ENCODE results near the gene CBX8. TPM values are rescaled to one million over a fixed set of nuclear protein-coding genes. Genes with fewer than 3 reads are reported as not detected.

Gene CBX8
- total and polyA plus RNA-seq, 2 of the 13 experiments (the other 11 are each of a cell fraction or from before 2014, with no cell fraction given): 0.34 to 12.6 TPM

DNA sequence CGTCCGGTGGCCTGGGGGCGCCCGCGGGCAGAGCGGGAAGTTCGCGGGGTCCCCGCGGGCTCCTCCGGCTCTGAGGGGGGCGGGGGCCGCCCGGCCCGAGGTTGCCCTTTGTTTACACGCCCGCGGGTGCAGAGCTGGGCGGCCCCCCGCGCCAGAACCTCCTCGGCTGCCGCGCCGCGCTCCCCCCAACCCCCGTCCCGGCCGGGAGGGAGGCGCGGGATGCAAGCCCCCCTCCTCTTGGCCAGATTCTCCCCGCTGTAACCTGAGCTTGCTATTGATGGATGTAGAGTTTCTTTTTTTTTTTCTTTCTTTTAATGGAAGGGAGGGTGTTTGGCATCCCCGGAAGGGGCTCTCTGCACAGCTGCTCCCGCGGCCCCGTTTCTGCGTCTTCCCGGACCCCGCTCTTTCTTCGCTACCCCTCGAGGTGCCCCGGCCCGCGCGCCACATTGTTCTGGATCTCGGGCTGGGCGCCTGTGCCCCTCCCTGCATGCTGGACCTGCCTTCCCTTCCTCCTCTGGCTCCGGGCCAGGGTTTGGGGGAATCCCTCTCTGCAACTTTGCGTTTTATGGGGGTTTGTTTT lies 18.3 kb downstream of the CBX8 start (continued):
- TF ChIP-seq ATF7 (IDR thresholded peaks at IDR 0.05): no peak
- no peak for TF ChIP-seq ATF7 (CRISPR knock-in tag; IDR thresholded peaks at IDR 0.05)
- TF ChIP-seq FOXA1 (IDR thresholded peaks at IDR 0.05): no peak
- TF ChIP-seq FOXA1 (CRISPR knock-in tag; IDR thresholded peaks at IDR 0.05): 0 out of 2 replicates have a peak, but pooled peaks have one; percentile 15
- peak; percentile 42 for TF ChIP-seq PHF8 (CRISPR knock-in tag; IDR thresholded peaks at IDR 0.05)
- 0 out of 2 replicates have a peak, but pooled peaks have one; percentile 19 for TF ChIP-seq ZNF788 (CRISPR knock-in tag; IDR thresholded peaks at IDR 0.05; ENCODE audit: borderline replicate concordance)
- TF ChIP-seq TCF7 (IDR thresholded peaks at IDR 0.05; ENCODE audit: low read depth): no peak
- no peak for TF ChIP-seq BRD4 (CRISPR knock-in tag; IDR thresholded peaks at IDR 0.05)
- TF ChIP-seq, protein P1, sequence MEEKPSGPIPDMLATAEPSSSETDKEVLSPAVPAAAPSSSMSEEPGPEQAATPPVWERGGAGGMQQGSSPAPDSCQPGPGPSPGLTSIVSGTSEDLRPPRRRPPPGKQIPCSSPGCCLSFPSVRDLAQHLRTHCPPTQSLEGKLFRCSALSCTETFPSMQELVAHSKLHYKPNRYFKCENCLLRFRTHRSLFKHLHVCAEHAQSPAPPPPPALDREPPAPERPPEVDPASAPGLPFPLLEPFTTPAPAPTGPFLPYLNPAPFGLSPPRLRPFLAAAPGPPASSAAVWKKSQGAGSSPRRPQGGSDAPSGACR (CRISPR knock-in tag; IDR thresholded peaks at IDR 0.05): peak; percentile 57; the same call in 1 of the 2 replicates
- TF ChIP-seq, protein P2, sequence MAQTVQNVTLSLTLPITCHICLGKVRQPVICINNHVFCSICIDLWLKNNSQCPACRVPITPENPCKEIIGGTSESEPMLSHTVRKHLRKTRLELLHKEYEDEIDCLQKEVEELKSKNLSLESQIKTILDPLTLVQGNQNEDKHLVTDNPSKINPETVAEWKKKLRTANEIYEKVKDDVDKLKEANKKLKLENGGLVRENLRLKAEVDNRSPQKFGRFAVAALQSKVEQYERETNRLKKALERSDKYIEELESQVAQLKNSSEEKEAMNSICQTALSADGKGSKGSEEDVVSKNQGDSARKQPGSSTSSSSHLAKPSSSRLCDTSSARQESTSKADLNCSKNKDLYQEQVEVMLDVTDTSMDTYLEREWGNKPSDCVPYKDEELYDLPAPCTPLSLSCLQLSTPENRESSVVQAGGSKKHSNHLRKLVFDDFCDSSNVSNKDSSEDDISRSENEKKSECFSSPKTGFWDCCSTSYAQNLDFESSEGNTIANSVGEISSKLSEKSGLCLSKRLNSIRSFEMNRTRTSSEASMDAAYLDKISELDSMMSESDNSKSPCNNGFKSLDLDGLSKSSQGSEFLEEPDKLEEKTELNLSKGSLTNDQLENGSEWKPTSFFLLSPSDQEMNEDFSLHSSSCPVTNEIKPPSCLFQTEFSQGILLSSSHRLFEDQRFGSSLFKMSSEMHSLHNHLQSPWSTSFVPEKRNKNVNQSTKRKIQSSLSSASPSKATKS (CRISPR knock-in tag; IDR thresholded peaks at IDR 0.05): no peak
- peak; percentile 17 for TF ChIP-seq TEAD3 (CRISPR knock-in tag; optimal IDR thresholded peaks at IDR 0.05; ENCODE audit: borderline replicate concordance)
- TF ChIP-seq, protein P3, sequence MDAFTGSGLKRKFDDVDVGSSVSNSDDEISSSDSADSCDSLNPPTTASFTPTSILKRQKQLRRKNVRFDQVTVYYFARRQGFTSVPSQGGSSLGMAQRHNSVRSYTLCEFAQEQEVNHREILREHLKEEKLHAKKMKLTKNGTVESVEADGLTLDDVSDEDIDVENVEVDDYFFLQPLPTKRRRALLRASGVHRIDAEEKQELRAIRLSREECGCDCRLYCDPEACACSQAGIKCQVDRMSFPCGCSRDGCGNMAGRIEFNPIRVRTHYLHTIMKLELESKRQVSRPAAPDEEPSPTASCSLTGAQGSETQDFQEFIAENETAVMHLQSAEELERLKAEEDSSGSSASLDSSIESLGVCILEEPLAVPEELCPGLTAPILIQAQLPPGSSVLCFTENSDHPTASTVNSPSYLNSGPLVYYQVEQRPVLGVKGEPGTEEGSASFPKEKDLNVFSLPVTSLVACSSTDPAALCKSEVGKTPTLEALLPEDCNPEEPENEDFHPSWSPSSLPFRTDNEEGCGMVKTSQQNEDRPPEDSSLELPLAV (CRISPR knock-in tag; conservative IDR thresholded peaks at IDR 0.05; ENCODE audit: low read depth): no peak
- TF ChIP-seq ZNF101 (CRISPR knock-in tag; IDR thresholded peaks at IDR 0.05; ENCODE audit: borderline replicate concordance, low read depth): no peak
- TF ChIP-seq, protein P4, sequence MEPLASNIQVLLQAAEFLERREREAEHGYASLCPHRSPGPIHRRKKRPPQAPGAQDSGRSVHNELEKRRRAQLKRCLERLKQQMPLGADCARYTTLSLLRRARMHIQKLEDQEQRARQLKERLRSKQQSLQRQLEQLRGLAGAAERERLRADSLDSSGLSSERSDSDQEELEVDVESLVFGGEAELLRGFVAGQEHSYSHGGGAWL (CRISPR knock-in tag; IDR thresholded peaks at IDR 0.05): no peak
- TF ChIP-seq, protein P5, sequence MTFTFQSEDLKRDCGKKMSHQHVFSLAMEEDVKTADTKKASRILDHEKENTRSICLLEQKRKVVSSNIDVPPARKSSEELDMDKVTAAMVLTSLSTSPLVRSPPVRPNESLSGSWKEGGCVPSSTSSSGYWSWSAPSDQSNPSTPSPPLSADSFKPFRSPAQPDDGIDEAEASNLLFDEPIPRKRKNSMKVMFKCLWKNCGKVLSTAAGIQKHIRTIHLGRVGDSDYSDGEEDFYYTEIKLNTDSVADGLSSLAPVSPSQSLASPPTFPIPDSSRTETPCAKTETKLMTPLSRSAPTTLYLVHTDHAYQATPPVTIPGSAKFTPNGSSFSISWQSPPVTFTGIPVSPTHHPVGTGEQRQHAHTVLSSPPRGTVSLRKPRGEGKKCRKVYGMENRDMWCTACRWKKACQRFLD (CRISPR knock-in tag; IDR thresholded peaks at IDR 0.05; ENCODE audit: borderline replicate concordance): no peak
- no peak for TF ChIP-seq PHF21A (CRISPR knock-in tag; IDR thresholded peaks at IDR 0.05)
- TF ChIP-seq ZNF891 (CRISPR knock-in tag; IDR thresholded peaks at IDR 0.05): no peak
- no peak for TF ChIP-seq HOXD1 (CRISPR knock-in tag; IDR thresholded peaks at IDR 0.05)
- TF ChIP-seq XRCC5 (optimal IDR thresholded peaks at IDR 0.05; ENCODE audit: low read length): peak; percentile 20
- TF ChIP-seq, protein P6, sequence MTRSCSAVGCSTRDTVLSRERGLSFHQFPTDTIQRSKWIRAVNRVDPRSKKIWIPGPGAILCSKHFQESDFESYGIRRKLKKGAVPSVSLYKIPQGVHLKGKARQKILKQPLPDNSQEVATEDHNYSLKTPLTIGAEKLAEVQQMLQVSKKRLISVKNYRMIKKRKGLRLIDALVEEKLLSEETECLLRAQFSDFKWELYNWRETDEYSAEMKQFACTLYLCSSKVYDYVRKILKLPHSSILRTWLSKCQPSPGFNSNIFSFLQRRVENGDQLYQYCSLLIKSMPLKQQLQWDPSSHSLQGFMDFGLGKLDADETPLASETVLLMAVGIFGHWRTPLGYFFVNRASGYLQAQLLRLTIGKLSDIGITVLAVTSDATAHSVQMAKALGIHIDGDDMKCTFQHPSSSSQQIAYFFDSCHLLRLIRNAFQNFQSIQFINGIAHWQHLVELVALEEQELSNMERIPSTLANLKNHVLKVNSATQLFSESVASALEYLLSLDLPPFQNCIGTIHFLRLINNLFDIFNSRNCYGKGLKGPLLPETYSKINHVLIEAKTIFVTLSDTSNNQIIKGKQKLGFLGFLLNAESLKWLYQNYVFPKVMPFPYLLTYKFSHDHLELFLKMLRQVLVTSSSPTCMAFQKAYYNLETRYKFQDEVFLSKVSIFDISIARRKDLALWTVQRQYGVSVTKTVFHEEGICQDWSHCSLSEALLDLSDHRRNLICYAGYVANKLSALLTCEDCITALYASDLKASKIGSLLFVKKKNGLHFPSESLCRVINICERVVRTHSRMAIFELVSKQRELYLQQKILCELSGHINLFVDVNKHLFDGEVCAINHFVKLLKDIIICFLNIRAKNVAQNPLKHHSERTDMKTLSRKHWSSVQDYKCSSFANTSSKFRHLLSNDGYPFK (CRISPR knock-in tag; IDR thresholded peaks at IDR 0.05; ENCODE audit: borderline replicate concordance): 0 out of 2 replicates have a peak, but pooled peaks have one; percentile 20
- no peak for TF ChIP-seq KDM1A (CRISPR knock-in tag; IDR thresholded peaks at IDR 0.05)

All from HepG2 (cell line).